HG03439 (cell line): ENCODE results near the gene SLC2A4RG.

Source experiments
- ATAC-seq: cut with Tn5 transposase; IDR thresholded peaks from one replicate; pipeline ENCODE4 v1.9.1; 2021; ENCODE audit warnings: mild to moderate bottlenecking, moderate library complexity; ENCODE audit not compliant: unreplicated experiment

The SLC2A4RG gene

GRCh38 chr20:63751471-63752271 is 12.1 kb downstream of the SLC2A4RG start:
- ATAC-seq, result no peak

GRCh38 chr20:63752411-63753101 is 13.0 kb downstream of the SLC2A4RG start:
- no peak for ATAC-seq

- ATAC-seq, result no peak
These were observed 13.8 kb downstream of the SLC2A4RG start for GRCh38 chr20:63753381-63753780.

- no peak for ATAC-seq
These were observed 14.4 kb downstream of the SLC2A4RG start for GRCh38 chr20:63754008-63754407.

GRCh38 chr20:63755933-63756647 is 16.5 kb downstream of the SLC2A4RG start:
- ATAC-seq, result no peak

GRCh38 chr20:63756648-63756991 is 17.0 kb downstream of the SLC2A4RG start:
- no peak for ATAC-seq

GRCh38 chr20:63758152-63758551 is 18.6 kb downstream of the SLC2A4RG start:
- ATAC-seq, result no peak

GRCh38 chr20:63759377-63759901 is 19.9 kb downstream of the SLC2A4RG start:
- no peak for ATAC-seq

GRCh38 chr20:63765082-63765873 is 25.7 kb downstream of the SLC2A4RG start:
- ATAC-seq, result no peak

- ATAC-seq, result no peak
These were observed 26.3 kb downstream of the SLC2A4RG start for GRCh38 chr20:63765902-63766301.

GRCh38 chr20:63766695-63767426 is 27.3 kb downstream of the SLC2A4RG start:
- ATAC-seq, result no peak

GRCh38 chr20:63767456-63767855 is 27.9 kb downstream of the SLC2A4RG start:
- ATAC-seq, result no peak

- ATAC-seq, result no peak
These were observed 28.3 kb downstream of the SLC2A4RG start for GRCh38 chr20:63767886-63768285.

GRCh38 chr20:63768591-63769515 is 29.3 kb downstream of the SLC2A4RG start:
- no peak for ATAC-seq

- no peak for ATAC-seq
These were observed 30.4 kb downstream of the SLC2A4RG start for GRCh38 chr20:63769891-63770474.

- ATAC-seq, result no peak
These were observed 31.6 kb downstream of the SLC2A4RG start for GRCh38 chr20:63771046-63771707.

GRCh38 chr20:63772781-63773518 is 33.4 kb downstream of the SLC2A4RG start:
- no peak for ATAC-seq
